SK-N-SH (cell line): Measurements from ENCODE around the gene C2orf15.

Source experiments
- FOSL2 ChIP-seq: IDR thresholded peaks from 2 replicates; pipeline ENCODE4 v1.4.0; 2012; ENCODE audit warnings: low read depth, mild to moderate bottlenecking, moderate library complexity, borderline replicate concordance
- MXI1 ChIP-seq: IDR thresholded peaks from 2 replicates; pipeline ENCODE4 v1.6.1; 2012; ENCODE audit warnings: mild to moderate bottlenecking, low read depth, low read length, improper control_type of control experiment
- POLR2AphosphoS5 ChIP-seq: IDR thresholded peaks from 2 replicates; pipeline ENCODE4 v1.6.1; 2012; ENCODE audit warnings: low read depth, low read length
- RAD21 ChIP-seq: IDR thresholded peaks from 2 replicates; pipeline ENCODE4 v1.6.1; 2012; ENCODE audit warnings: mild to moderate bottlenecking, low read length
- RXRA ChIP-seq: IDR thresholded peaks from 2 replicates; pipeline ENCODE4 v1.4.0; 2012; ENCODE audit warnings: low read depth, mild to moderate bottlenecking, borderline replicate concordance
- TF ChIP-seq, protein P1 (sequence below): fragments of 200-600 bp; sonication (generic); IDR thresholded peaks from 2 replicates; pipeline ENCODE4 v1.6.1; 2017; ENCODE audit warnings: antibody characterized with exemption, mild to moderate bottlenecking, moderate library complexity

GRCh38 chr2:99184811-99185210, 43.3 kb downstream of the C2orf15 start:
- TF ChIP-seq, protein P1, sequence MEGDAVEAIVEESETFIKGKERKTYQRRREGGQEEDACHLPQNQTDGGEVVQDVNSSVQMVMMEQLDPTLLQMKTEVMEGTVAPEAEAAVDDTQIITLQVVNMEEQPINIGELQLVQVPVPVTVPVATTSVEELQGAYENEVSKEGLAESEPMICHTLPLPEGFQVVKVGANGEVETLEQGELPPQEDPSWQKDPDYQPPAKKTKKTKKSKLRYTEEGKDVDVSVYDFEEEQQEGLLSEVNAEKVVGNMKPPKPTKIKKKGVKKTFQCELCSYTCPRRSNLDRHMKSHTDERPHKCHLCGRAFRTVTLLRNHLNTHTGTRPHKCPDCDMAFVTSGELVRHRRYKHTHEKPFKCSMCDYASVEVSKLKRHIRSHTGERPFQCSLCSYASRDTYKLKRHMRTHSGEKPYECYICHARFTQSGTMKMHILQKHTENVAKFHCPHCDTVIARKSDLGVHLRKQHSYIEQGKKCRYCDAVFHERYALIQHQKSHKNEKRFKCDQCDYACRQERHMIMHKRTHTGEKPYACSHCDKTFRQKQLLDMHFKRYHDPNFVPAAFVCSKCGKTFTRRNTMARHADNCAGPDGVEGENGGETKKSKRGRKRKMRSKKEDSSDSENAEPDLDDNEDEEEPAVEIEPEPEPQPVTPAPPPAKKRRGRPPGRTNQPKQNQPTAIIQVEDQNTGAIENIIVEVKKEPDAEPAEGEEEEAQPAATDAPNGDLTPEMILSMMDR: no peak
- TF ChIP-seq MXI1 (no peak), RAD21 (no peak), RXRA (no peak), FOSL2 (no peak), POLR2AphosphoS5 (no peak)
